Tibial artery (tissue), 4 donors: ENCODE measurements around the gene AKAP13.
A peak's percentile ranks its signal among the peaks of the same experiment; 100 is the strongest.

Experiments used
- DNase-seq, 2 donors: peaks; one replicate each; pipeline ENCODE4 v3.0.0-alpha.2; 2019
- H3K27ac ChIP-seq, 2 donors: fragments of 200-600 bp; sonication (generic) in 1 of 2; 1 replicate in 1 of 2; 2 replicates in 1 of 2; pipeline ENCODE4 v1.5.1; 2018 to 2019; ENCODE audit warnings: mild to moderate bottlenecking in 1 of 2
- H3K27me3 ChIP-seq, 2 donors: fragments of 200-600 bp; sonication (generic) in 1 of 2; one replicate each; pipeline versions ENCODE4 v1.5.1 to v1.6.0; 2016 to 2019
- H3K36me3 ChIP-seq, 3 donors: fragments of 200-600 bp; sonication (generic) in 2 of 3; one replicate each; pipeline ENCODE4 v1.5.1; 2016 to 2019; ENCODE audit warnings: mild to moderate bottlenecking in 2 of 3
- H3K4me1 ChIP-seq, 4 donors: fragments of 200-600 bp; sonication (generic) in 2 of 4; 1 replicate in 3 of 4; 2 replicates in 1 of 4; pipeline ENCODE4 v1.5.1; 2016 to 2019
- H3K4me3 ChIP-seq, 2 donors: fragments of 200-600 bp; sonication (generic) in 1 of 2; 1 replicate in 1 of 2; 2 replicates in 1 of 2; pipeline ENCODE4 v1.5.1; 2018 to 2019; ENCODE audit warnings: mild to moderate bottlenecking in 2 of 2
- H3K9me3 ChIP-seq, 3 donors: fragments of 200-600 bp; sonication (generic) in 1 of 3; one replicate each; pipeline ENCODE4 v1.5.1; 2016 to 2019
- CTCF ChIP-seq, 2 experiments: fragments of 200-600 bp in 1 of 2; fragments of 450-650 bp in 1 of 2; IDR thresholded peaks; one replicate each; pipeline ENCODE4 v1.5.1; 2017 to 2019; ENCODE audit warnings: antibody characterized with exemption in 2 of 2, mild to moderate bottlenecking in 1 of 2, moderate library complexity in 1 of 2
- intact Hi-C: fragments of 100-400 bp; cut with DNase I; formaldehyde crosslinking; loops from one replicate; pipeline ENCODE4 v1.15.0; 2023; ENCODE audit warnings: low total_unique reads

The AKAP13 gene

GRCh38 chr15:85604194-85604593 lies 223.8 kb downstream of the AKAP13 start:
- TF ChIP-seq CTCF (IDR thresholded peaks at IDR 0.05) = no peak
- Histone ChIP-seq H3K4me3 (no peak overlapping the region), H3K36me3 (peaks cover 0 to 15% (median 0%) of the 10 kb centered on the region in 3 donors), H3K9me3 (no peaks in the 10 kb centered on the region), H3K4me1 (peaks cover 0 to 28% (median 22%) of the 10 kb centered on the region in 4 donors), H3K27me3 (no peaks in the 10 kb centered on the region), H3K27ac (no peak overlapping the region)
- intact Hi-C loops = no loop called here
- no peak for DNase-seq

GRCh38 chr15:85606738-85607137 lies 226.3 kb downstream of the AKAP13 start:
- H3K4me3 ChIP-seq = no peak overlapping the region
- H3K4me1 ChIP-seq = peaks cover 0 to 28% (median 22%) of the 10 kb centered on the region in 4 donors
- intact Hi-C loops = no loop called here
- H3K9me3 ChIP-seq = no peaks in the 10 kb centered on the region
- DNase-seq = no peak
- peak overlapping the region; percentile 46 to 48 for H3K27ac ChIP-seq
- H3K27me3 ChIP-seq = no peaks in the 10 kb centered on the region
- peaks cover 0 to 15% (median 0%) of the 10 kb centered on the region in 3 donors for H3K36me3 ChIP-seq
- no peak for TF ChIP-seq CTCF (IDR thresholded peaks at IDR 0.05)

GRCh38 chr15:85607141-85607806 lies 226.9 kb downstream of the AKAP13 start:
- no peak for TF ChIP-seq CTCF (IDR thresholded peaks at IDR 0.05)
- intact Hi-C loops = no loop called here
- peak overlapping the region; percentile 46 to 48 for H3K27ac ChIP-seq
- H3K27me3 ChIP-seq = no peaks in the 10 kb centered on the region
- no peaks in the 10 kb centered on the region for H3K9me3 ChIP-seq
- H3K4me1 ChIP-seq = peaks cover 0 to 28% (median 22%) of the 10 kb centered on the region in 4 donors
- H3K36me3 ChIP-seq = peaks cover 0 to 13% (median 0%) of the 10 kb centered on the region in 3 donors
- DNase-seq = no peak
- H3K4me3 ChIP-seq = no peak overlapping the region

- peaks cover 0 to 10% (median 0%) of the 10 kb centered on the region in 3 donors for H3K36me3 ChIP-seq
- no peak for TF ChIP-seq CTCF (IDR thresholded peaks at IDR 0.05)
Measured at GRCh38 chr15:85607842-85608241, 227.4 kb downstream of the AKAP13 start.

GRCh38 chr15:85609492-85609891 lies 229.1 kb downstream of the AKAP13 start:
- H3K4me3 ChIP-seq = no peak overlapping the region

More at GRCh38 chr15:85607842-85608241, 227.4 kb downstream of the AKAP13 start:
- Histone ChIP-seq H3K27ac (peak overlapping the region; percentile 48 to 54), H3K4me1 (peaks cover 0 to 28% (median 22%) of the 10 kb centered on the region in 4 donors), H3K4me3 (no peak overlapping the region), H3K9me3 (no peaks in the 10 kb centered on the region), H3K27me3 (no peaks in the 10 kb centered on the region)
- intact Hi-C loops = no loop called here
- no peak for DNase-seq

More at GRCh38 chr15:85609492-85609891, 229.1 kb downstream of the AKAP13 start:
- no peak for DNase-seq
- no peaks in the 10 kb centered on the region for H3K9me3 ChIP-seq
- intact Hi-C loops = no loop called here
- peak overlapping the region; percentile 48 to 54 for H3K27ac ChIP-seq
- peaks cover 0 to 34% (median 22%) of the 10 kb centered on the region in 4 donors for H3K4me1 ChIP-seq
- H3K27me3 ChIP-seq = no peaks in the 10 kb centered on the region
- H3K36me3 ChIP-seq = no peaks in the 10 kb centered on the region
- no peak for TF ChIP-seq CTCF (IDR thresholded peaks at IDR 0.05)
